ENCODE measurements around the gene PLCB3.

PLCB3 gene

GRCh38 chr11:64269540-64270220 is 18.4 kb downstream of the PLCB3 start:
- 0 out of 2 replicates have a peak, but pooled peaks cover 5% of the 10 kb centered on the region for H3K4me1 ChIP-seq (ENCODE audit: low read length)
- peak; percentile 99 for DNase-seq
- H3F3A ChIP-seq (ENCODE audit: insufficient read depth, low read length), result peaks cover 26% of the 10 kb centered on the region
- H3K4me2 ChIP-seq (ENCODE audit: low read depth, low read length), result peak overlapping the region; percentile 83
- H3K4me3 ChIP-seq (ENCODE audit: low read length), result peak overlapping the region; percentile 80
- peaks cover 11% of the 10 kb centered on the region; the same call in 1 of the 2 replicates for H3K79me2 ChIP-seq (ENCODE audit: low read length)
- H2AFZ ChIP-seq (ENCODE audit: low read length), result peak overlapping the region; percentile 73
- H3K36me3 ChIP-seq (replicated peaks; ENCODE audit: insufficient read depth, low read length), result no peaks in the 10 kb centered on the region
- H3K9me2 ChIP-seq (replicated peaks; ENCODE audit: insufficient read depth, low read length), result no peaks in the 10 kb centered on the region
- TF ChIP-seq EZH2 (optimal IDR thresholded peaks at IDR 0.05; ENCODE audit: low read depth, low read length), result no peak
- TF ChIP-seq CTCF (IDR thresholded peaks at IDR 0.05; ENCODE audit: low read length), result peak; percentile 11; the same call in 1 of the 2 replicates
- H3K9ac ChIP-seq (ENCODE audit: low read length), result peak overlapping the region; percentile 84
- no peaks in the 10 kb centered on the region for H3K9me3 ChIP-seq (replicated peaks; ENCODE audit: insufficient read depth, low read length)
- H4K20me1 ChIP-seq (ENCODE audit: insufficient read depth, low read length), result no peaks in the 10 kb centered on the region
- H3K27ac ChIP-seq (ENCODE audit: low read length), result peak overlapping the region; percentile 83
- H3K27me3 ChIP-seq (replicated peaks; ENCODE audit: insufficient read depth, low read length), result no peaks in the 10 kb centered on the region

DNA sequence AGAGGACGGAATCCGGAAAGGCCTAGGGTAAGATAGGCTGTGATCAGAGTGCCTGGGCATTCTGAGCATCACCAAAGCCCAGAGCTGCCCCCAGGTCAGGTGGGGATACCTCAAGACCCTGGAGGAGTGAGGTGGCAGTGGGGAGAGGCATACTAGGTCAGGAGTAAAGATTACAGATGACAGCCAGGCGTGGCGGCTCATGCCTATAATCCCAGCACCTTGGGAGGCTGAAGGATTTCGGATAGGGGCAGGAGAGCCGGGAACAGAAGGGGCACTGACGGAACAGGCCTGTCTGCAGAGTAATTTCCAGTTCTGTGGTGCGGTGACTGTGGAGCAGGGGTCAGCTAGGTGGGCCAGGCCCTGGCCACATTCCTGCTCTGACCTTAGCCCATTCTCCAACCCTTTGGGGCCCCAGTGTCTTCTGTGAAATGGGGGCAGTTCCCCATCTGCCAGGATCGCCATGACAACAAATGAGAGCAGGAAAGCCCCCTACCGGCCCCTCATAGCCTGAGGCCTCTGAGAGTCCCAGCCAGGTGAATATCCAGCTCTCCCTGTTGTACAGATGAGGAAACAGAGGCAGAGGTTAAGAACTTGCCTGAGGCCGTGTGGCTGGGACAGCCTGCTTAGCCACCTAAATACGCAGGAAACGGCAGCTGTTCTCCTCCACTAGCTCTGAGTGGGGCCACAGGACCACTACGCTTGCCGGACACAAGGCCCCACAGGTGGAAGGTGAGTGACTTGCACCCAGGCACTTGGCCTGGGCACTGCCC is 23.9 kb downstream of the PLCB3 start:
- H3K9me2 ChIP-seq (replicated peaks; ENCODE audit: insufficient read depth, low read length), result no peaks in the 10 kb centered on the region
- peaks cover 21% of the 10 kb centered on the region for H3K79me2 ChIP-seq (ENCODE audit: low read length)
- H3K4me3 ChIP-seq (ENCODE audit: low read length), result no peak overlapping the region
- H3K9ac ChIP-seq (ENCODE audit: low read length), result no peak overlapping the region
- no peaks in the 10 kb centered on the region for H3K27me3 ChIP-seq (replicated peaks; ENCODE audit: insufficient read depth, low read length)
- H3K9me3 ChIP-seq (replicated peaks; ENCODE audit: insufficient read depth, low read length), result no peaks in the 10 kb centered on the region
- H3K4me2 ChIP-seq (ENCODE audit: low read depth, low read length), result no peak overlapping the region
- H2AFZ ChIP-seq (ENCODE audit: low read length), result no peak overlapping the region
- peaks cover 3% of the 10 kb centered on the region; the same call in 1 of the 2 replicates for H3K36me3 ChIP-seq (replicated peaks; ENCODE audit: insufficient read depth, low read length)
- DNase-seq, result no peak
- no peak overlapping the region for H3K27ac ChIP-seq (ENCODE audit: low read length)
- 0 out of 2 replicates have a peak, but pooled peaks cover 5% of the 10 kb centered on the region for H3K4me1 ChIP-seq (ENCODE audit: low read length)
- H3F3A ChIP-seq (ENCODE audit: insufficient read depth, low read length), result peaks cover 18% of the 10 kb centered on the region
- TF ChIP-seq EZH2 (optimal IDR thresholded peaks at IDR 0.05; ENCODE audit: low read depth, low read length) (no peak), EZH2phosphoT487 (IDR thresholded peaks at IDR 0.05; ENCODE audit: low read length) (no peak), CTCF (IDR thresholded peaks at IDR 0.05; ENCODE audit: low read length) (no peak)
- H4K20me1 ChIP-seq (ENCODE audit: insufficient read depth, low read length), result no peaks in the 10 kb centered on the region

GRCh38 chr11:64275841-64276240 is 24.5 kb downstream of the PLCB3 start:
- H3K4me2 ChIP-seq (ENCODE audit: low read depth, low read length), result no peak overlapping the region
- no peak overlapping the region for H3K4me3 ChIP-seq (ENCODE audit: low read length)
- no peak overlapping the region for H3K27ac ChIP-seq (ENCODE audit: low read length)
- no peak for DNase-seq
- no peaks in the 10 kb centered on the region for H4K20me1 ChIP-seq (ENCODE audit: insufficient read depth, low read length)
- H3K36me3 ChIP-seq (replicated peaks; ENCODE audit: insufficient read depth, low read length), result peaks cover 3% of the 10 kb centered on the region; the same call in 1 of the 2 replicates
- no peak for TF ChIP-seq EZH2 (optimal IDR thresholded peaks at IDR 0.05; ENCODE audit: low read depth, low read length)
- no peak for TF ChIP-seq EZH2phosphoT487 (IDR thresholded peaks at IDR 0.05; ENCODE audit: low read length)
- TF ChIP-seq CTCF (IDR thresholded peaks at IDR 0.05; ENCODE audit: low read length), result no peak
- no peaks in the 10 kb centered on the region for H3K27me3 ChIP-seq (replicated peaks; ENCODE audit: insufficient read depth, low read length)
- H3K79me2 ChIP-seq (ENCODE audit: low read length), result peaks cover 21% of the 10 kb centered on the region
- no peak overlapping the region for H2AFZ ChIP-seq (ENCODE audit: low read length)
- H3K9me2 ChIP-seq (replicated peaks; ENCODE audit: insufficient read depth, low read length), result no peaks in the 10 kb centered on the region
- no peaks in the 10 kb centered on the region for H3K9me3 ChIP-seq (replicated peaks; ENCODE audit: insufficient read depth, low read length)
- peaks cover 13% of the 10 kb centered on the region for H3F3A ChIP-seq (ENCODE audit: insufficient read depth, low read length)
- no peak overlapping the region for H3K9ac ChIP-seq (ENCODE audit: low read length)
- H3K4me1 ChIP-seq (ENCODE audit: low read length), result 0 out of 2 replicates have a peak, but pooled peaks cover 5% of the 10 kb centered on the region

Data from MM.1S (cell line).